NCI-H2171 (cell line): ENCODE results near the gene NUP210L.
"Not testable (repeated sequence)": the region's sequence is repeated elsewhere in the genome, so short reads cannot be mapped to it uniquely, and the experiment has no call there.

Source experiments
- DNase-seq: peaks from one replicate; lab custom pipeline; 2025; lab: John Stamatoyannopoulos, UW

NUP210L gene

GRCh38 chr1:154170547-154171222 lies 15.8 kb upstream of the NUP210L start:
- DNase-seq = no peak

GRCh38 chr1:154167461-154167860 lies 12.6 kb upstream of the NUP210L start:
- DNase-seq = no peak

GRCh38 chr1:154166207-154166606 lies 11.3 kb upstream of the NUP210L start:
- no peak for DNase-seq

- no peak for DNase-seq
Observed at GRCh38 chr1:154159554-154159953, 4.7 kb upstream of the NUP210L start.

GRCh38 chr1:154158307-154159125 lies 3.6 kb upstream of the NUP210L start:
- no peak for DNase-seq

GRCh38 chr1:154157520-154158306 lies 2.8 kb upstream of the NUP210L start:
- DNase-seq = no peak

GRCh38 chr1:154155251-154155650 lies 378 bp upstream of the NUP210L start:
- no peak for DNase-seq

GRCh38 chr1:154154053-154154452 lies 820 bp downstream of the NUP210L start:
- DNase-seq = no peak

GRCh38 chr1:154151311-154151710 lies 3.6 kb downstream of the NUP210L start:
- no peak for DNase-seq

GRCh38 chr1:154148807-154149206 lies 6.1 kb downstream of the NUP210L start:
- DNase-seq = no peak

- not testable (repeated sequence) for DNase-seq
Observed at GRCh38 chr1:154147505-154147904, 7.4 kb downstream of the NUP210L start.

GRCh38 chr1:154145986-154146385 lies 8.9 kb downstream of the NUP210L start:
- no peak for DNase-seq

GRCh38 chr1:154142358-154142757 lies 12.5 kb downstream of the NUP210L start:
- DNase-seq = no peak

- no peak for DNase-seq
Observed at GRCh38 chr1:154141240-154141639, 13.6 kb downstream of the NUP210L start.

- DNase-seq = no peak
Observed at GRCh38 chr1:154137888-154138287, 17.0 kb downstream of the NUP210L start.

- no peak for DNase-seq
Observed at GRCh38 chr1:154133256-154133655, 21.6 kb downstream of the NUP210L start.

GRCh38 chr1:154129391-154129970 lies 25.4 kb downstream of the NUP210L start:
- no peak for DNase-seq

GRCh38 chr1:154123205-154123604 lies 31.7 kb downstream of the NUP210L start:
- DNase-seq = not testable (repeated sequence)

- no peak for DNase-seq
Observed at GRCh38 chr1:154117642-154118041, 37.2 kb downstream of the NUP210L start.

- no peak for DNase-seq
Observed at GRCh38 chr1:154115180-154115579, 39.7 kb downstream of the NUP210L start.

- no peak for DNase-seq
Observed at GRCh38 chr1:154104433-154105082, 50.3 kb downstream of the NUP210L start.

GRCh38 chr1:154100141-154100540 lies 54.7 kb downstream of the NUP210L start:
- not testable (repeated sequence) for DNase-seq
